H1 (cell line): Measurements from ENCODE around the gene KRTAP3-1.

Experiments
- CTCF ChIP-seq, 3 experiments: IDR thresholded peaks; 1 replicate in 2 of 3; 2 replicates in 1 of 3; pipeline versions ENCODE4 v1.5.1 to v1.6.1; 2011; ENCODE audit warnings: low read length in 3 of 3, mild to moderate bottlenecking in 3 of 3, inconsistent platforms in 2 of 3, low read depth in 1 of 3, moderate library complexity in 1 of 3; ENCODE audit not compliant: insufficient read depth in 1 of 3; ENCODE audit errors: control extremely low read depth in 1 of 3
- EP300 ChIP-seq, 2 experiments: IDR thresholded peaks; 1 replicate in 1 of 2; 2 replicates in 1 of 2; pipeline ENCODE4 v1.6.1; 2011 to 2012; ENCODE audit warnings: low read depth in 2 of 2, low read length in 2 of 2, mild to moderate bottlenecking in 2 of 2, borderline replicate concordance in 1 of 2, inconsistent platforms in 1 of 2, moderate library complexity in 1 of 2
- EZH2 ChIP-seq: fragments of 200-600 bp; sonication (generic); IDR thresholded peaks from 2 replicates; pipeline ENCODE4 v1.7.1; 2012; ENCODE audit warnings: low read depth, mild to moderate bottlenecking, moderate library complexity, low read length, inconsistent platforms; ENCODE audit not compliant: severe bottlenecking
- JUN ChIP-seq: IDR thresholded peaks from 2 replicates; pipeline ENCODE4 v1.6.1; 2011; ENCODE audit warnings: low read depth, mild to moderate bottlenecking, improper control_type of control experiment, low read length
- NRF1 ChIP-seq: IDR thresholded peaks from 2 replicates; pipeline ENCODE4 v1.6.1; 2011; ENCODE audit warnings: mild to moderate bottlenecking, low read depth, low read length, improper control_type of control experiment
- POLR2A ChIP-seq, 2 experiments: IDR thresholded peaks; 1 replicate in 1 of 2; 2 replicates in 1 of 2; pipeline ENCODE4 v1.6.1; 2011; ENCODE audit warnings: low read depth in 2 of 2, low read length in 2 of 2, mild to moderate bottlenecking in 2 of 2; ENCODE audit errors: control extremely low read depth in 1 of 2
- SP1 ChIP-seq: IDR thresholded peaks from 2 replicates; pipeline ENCODE4 v1.6.1; 2011; ENCODE audit warnings: low read depth, low read length
- SP2 ChIP-seq: IDR thresholded peaks from 2 replicates; pipeline ENCODE4 v1.6.1; 2012; ENCODE audit warnings: mild to moderate bottlenecking, low read length, inconsistent platforms
- TAF1 ChIP-seq: IDR thresholded peaks from 2 replicates; pipeline ENCODE4 v1.6.1; 2011; ENCODE audit warnings: mild to moderate bottlenecking, low read depth, low read length
- TBP ChIP-seq: IDR thresholded peaks from 2 replicates; pipeline ENCODE4 v1.6.1; 2011; ENCODE audit warnings: low read depth, low read length, improper control_type of control experiment
- ZNF274 ChIP-seq: IDR thresholded peaks from 2 replicates; pipeline ENCODE4 v1.7.0; 2012; ENCODE audit warnings: low read length, borderline replicate concordance; ENCODE audit errors: extremely low read depth
- TF ChIP-seq, protein P1 (sequence below): IDR thresholded peaks from 2 replicates; pipeline ENCODE4 v1.6.1; 2012; ENCODE audit warnings: inconsistent platforms

- TF ChIP-seq TAF1 (no peak), CTCF (IDR thresholded peaks at IDR 0.05; ENCODE audit: control extremely low read depth in 1 of 3, insufficient read depth in 1 of 3, low read depth in 1 of 3, low read length in 3 of 3) (no peak), TBP (no peak), JUN (no peak), ZNF274 (no peak), SP2 (no peak), EP300 (IDR thresholded peaks at IDR 0.05; ENCODE audit: borderline replicate concordance in 1 of 2, low read depth in 2 of 2, low read length in 2 of 2) (no peak), POLR2A (IDR thresholded peaks at IDR 0.05; ENCODE audit: control extremely low read depth in 1 of 2, low read depth in 2 of 2, low read length in 2 of 2) (no peak), EZH2 (no peak), SP1 (no peak), NRF1 (no peak)
- TF ChIP-seq, protein P1, sequence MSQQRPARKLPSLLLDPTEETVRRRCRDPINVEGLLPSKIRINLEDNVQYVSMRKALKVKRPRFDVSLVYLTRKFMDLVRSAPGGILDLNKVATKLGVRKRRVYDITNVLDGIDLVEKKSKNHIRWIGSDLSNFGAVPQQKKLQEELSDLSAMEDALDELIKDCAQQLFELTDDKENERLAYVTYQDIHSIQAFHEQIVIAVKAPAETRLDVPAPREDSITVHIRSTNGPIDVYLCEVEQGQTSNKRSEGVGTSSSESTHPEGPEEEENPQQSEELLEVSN, result no peak
These were observed 11.4 kb upstream of the KRTAP3-1 start for GRCh38 chr17:41020336-41020735.
